GM18907 (cell line): Measurements from ENCODE around the gene HHATL.

ENCODE experiments used
- ATAC-seq: cut with Tn5 transposase; IDR thresholded peaks from one replicate; pipeline ENCODE4 v1.9.1; 2021; ENCODE audit warnings: mild to moderate bottlenecking, moderate library complexity; ENCODE audit not compliant: unreplicated experiment

The HHATL gene

DNA sequence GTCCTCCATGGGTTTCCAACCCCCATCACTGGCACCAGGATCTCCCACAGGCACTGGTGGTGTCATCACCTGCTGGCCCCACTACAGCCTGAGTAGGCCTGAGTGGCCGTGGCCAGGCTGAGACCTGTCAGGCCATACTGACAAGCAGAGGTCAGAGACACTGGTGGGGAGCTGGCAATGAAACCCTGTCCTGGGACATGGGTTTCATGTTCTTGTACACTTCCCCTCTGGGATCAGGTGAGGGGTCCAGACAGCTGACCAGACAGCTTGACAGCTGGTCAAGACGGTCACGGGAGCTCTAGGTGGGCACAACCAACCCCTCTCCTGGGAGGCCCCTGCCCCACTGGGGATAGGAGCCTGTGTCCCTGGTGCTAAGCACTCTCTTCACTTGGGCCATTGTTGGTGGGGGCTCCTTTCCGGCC is 36.0 kb downstream of the HHATL start:
- no peak for ATAC-seq

DNA sequence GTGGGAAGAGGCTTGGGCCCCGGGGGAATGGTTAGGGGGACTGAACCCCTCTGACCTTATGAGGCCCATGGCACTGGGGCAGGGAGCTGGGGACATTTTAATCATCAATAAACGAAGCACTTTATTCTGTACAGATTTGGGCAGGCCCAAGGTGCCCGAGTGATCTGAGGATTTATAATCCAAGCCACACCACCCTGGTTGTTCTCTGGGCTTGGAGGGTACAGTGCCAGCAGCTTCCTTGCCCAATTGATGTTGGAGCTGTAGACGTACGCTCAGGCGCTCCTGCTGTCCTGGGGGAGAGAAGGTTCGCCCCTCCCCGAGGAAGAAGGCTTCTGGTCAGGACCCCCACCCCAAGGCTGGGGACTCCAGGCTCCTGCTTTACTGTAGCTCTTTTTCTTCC is 36.6 kb downstream of the HHATL start:
- no peak for ATAC-seq

GRCh38 chr3:42665050-42665878 is 37.3 kb downstream of the HHATL start:
- ATAC-seq: no peak

DNA sequence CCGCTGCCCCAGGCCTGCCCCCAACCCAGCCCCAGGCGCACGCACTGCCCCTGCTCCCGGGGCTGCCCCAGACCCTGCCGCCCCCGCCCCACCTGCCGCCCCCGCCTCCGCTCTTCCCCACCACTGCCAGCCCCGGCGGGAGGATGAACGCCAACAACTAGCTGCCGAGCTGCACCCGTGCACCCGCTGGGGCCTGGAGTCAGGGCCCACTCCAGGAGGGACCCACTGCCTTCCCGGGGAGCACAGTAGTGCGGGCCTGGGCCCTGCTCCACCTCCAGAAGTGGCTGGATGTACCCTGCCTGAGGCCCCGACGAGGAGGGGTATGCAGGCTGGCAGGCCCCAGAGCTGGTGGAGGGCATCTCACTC is 38.2 kb downstream of the HHATL start:
- no peak for ATAC-seq

GRCh38 chr3:42663581-42664437 is 38.8 kb downstream of the HHATL start:
- no peak for ATAC-seq

DNA sequence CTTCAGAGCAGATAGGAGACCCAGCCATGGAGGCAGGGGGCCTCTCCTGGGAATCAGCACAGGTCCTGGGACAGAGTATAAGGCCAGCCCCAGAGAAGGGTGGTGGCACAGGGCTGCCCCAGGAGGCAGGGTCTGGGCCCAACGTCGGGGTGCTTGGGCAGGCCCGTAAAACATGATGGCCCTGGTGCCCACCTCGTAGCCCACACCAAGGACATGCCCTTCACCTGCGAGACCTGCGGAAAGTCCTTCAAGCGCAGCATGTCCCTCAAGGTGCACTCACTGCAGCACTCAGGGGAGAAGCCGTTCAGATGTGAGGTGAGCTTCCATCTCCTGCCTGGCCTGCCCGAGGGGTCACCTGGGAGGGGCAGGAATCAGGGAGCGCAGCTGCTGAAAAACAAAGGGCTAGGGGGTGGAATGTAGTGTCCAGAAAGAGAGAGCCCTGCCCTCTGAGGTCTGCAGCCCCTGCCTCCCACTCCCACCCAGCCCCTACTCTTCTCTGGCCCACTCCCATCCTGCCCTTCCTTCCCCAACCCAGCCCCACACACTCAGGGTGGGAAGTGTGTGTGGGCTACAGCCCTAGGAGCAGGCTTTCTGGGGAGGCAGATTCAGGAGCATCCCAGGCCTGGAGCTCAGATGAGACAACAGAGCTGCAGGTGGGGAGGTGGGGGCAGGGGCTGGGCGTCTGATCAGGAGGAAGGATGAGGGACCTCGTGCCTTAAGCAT is 39.6 kb downstream of the HHATL start:
- ATAC-seq: no peak

DNA sequence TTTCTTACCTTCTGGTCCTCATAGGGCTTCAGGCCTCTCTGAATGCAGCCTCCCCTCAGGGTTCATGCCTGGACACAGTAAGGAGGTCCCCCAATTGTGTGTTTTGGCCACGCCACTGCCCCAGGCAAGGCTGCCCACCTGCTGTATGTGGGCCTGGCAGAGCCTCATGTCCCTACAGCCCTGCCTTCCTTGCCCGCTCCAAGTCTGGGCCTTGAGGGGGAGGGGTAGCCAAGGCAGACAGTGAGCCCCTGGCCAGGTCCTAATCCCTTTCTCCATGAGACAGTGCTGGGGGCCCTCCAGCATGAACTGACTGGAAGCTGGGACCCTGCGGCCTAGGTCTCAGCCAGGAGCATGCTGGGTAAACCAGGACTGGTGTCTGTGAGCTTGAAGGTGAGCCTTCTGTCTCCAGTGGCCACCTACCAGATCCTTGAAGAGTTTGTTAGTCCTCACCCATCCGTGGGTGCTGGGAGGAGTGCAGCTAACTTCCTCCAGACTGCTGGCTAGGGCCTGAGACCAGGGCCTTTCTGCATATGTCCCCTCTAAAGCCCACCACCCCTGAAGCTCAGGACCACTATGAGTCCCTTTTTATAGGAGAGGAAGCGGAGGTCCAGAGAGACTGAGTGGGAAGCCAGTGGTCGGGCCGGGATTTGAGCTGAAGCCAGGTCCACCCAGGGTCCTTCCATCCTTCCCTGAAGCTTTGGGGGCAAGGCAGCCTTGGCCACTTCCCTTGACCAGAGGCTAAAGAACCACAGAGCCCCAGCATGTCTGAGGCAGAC is 40.4 kb downstream of the HHATL start:
- no peak for ATAC-seq

GRCh38 chr3:42661593-42662022 is 41.0 kb downstream of the HHATL start:
- no peak for ATAC-seq

- ATAC-seq: no peak
Observed at GRCh38 chr3:42660898-42661297, 41.7 kb downstream of the HHATL start.

DNA sequence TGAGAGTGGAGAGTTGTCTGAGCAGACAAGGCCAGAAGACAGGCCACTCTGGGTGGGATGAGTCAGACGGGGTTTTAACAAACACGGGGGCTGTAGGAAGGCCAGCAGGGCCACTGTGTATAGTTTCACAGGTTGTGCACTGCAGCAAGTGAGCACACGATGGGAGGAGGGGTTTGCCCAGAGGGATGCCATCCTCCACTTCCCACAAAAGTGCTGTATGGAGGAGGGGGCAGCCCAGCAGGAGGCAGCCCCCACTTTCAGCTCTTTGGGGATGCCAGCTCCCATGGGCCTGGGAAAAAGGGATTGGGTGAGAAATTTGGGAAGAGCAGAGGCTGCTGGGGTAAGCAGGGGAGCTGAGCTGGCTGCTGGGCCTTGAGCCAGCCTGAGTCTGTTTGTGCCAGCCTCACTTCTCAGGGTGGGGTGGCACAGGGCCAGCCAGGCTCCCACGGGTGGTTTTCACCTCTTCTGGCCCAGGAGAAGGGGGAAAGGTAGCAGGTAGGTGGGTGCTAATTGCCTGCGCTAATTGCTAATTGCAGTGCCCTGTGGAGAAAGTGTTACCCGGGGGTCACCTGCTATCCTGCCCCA is 42.4 kb downstream of the HHATL start:
- ATAC-seq: no peak

- no peak for ATAC-seq
Observed at GRCh38 chr3:42659451-42660130, 43.0 kb downstream of the HHATL start.

- no peak for ATAC-seq
Observed at GRCh38 chr3:42658771-42659390, 43.7 kb downstream of the HHATL start.

DNA sequence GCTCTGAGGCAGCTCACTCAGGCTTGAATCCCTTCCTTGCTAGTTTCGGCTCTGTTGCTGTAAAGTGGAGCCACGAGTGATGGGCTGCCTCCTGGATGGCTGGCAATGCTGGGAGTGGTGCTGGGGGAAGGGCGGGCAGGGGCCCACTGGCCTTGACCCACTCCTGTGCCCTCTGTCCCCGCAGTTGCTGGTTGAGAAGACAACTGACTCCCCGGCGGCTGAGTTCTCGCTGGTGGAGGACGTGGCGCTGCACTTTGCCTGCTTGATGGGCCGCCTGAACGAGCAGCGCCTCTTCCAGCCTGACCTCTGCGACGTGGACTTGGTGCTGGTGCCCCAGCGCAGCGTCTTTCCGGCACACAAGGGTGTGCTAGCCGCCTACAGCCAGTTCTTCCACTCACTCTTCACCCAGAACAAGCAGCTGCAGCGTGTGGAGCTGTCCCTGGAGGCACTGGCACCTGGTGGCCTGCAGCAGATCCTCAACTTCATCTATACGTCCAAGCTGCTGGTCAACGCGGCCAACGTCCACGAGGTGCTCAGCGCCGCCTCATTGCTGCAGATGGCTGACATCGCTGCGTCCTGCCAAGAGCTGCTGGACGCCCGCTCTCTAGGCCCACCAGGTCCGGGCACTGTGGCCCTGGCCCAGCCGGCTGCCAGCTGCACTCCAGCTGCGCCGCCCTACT is 44.4 kb downstream of the HHATL start:
- ATAC-seq: no peak

DNA sequence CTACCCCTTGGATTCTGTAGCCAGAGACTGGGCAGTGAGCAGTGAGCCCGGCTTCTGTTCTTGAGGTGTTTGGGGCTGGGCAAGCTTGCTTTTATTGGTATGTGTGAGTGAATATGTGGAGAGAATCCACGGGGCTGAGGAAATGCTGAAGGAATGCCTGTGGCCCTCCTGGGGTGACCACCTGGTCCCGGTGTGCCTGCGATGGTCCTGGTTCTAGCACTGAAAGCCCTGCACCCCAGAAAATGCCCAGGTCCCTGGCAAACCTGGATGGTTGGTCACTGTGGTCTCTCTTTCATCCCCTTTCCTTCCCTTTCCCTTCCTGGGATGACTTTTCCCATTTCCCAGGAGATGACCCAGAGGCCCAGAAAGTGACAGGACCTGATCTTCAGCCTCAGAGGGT is 44.9 kb downstream of the HHATL start:
- no peak for ATAC-seq

GRCh38 chr3:42656680-42657610 is 45.7 kb downstream of the HHATL start:
- ATAC-seq: no peak

DNA sequence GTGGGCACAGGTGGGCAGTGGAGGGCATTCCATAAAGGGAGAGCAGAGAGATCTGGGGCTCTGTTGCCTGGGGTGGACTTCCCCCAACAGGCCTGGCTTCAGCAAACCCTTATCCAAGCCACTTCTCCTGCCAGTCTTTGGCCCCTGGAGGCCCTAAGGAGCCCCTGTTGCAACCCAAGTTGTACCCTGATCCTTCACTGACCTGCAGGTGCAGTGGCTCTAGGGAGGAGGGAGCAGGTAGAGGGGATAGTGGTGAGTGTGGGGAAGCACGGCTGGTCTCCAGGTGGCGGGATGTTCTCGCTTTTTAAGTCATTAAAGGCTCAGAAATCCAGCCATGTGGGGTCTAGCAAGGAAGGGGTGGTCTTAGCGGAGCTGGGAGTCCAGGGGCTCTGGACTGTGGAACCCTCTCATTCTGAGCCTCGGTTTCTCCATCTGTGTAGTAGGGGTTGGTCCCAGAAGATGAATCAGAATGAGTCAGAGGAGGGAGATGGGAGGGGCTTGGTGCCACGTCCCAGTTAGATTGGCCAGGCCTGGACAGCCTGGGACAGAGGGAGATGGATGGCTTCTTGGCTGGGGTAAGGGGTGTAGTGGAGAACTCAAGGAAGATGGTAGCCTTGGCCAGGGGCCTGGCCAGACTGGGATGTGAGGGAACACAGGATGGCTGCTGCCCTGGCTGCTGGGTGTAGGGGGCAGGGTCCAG is 46.5 kb downstream of the HHATL start:
- no peak for ATAC-seq

DNA sequence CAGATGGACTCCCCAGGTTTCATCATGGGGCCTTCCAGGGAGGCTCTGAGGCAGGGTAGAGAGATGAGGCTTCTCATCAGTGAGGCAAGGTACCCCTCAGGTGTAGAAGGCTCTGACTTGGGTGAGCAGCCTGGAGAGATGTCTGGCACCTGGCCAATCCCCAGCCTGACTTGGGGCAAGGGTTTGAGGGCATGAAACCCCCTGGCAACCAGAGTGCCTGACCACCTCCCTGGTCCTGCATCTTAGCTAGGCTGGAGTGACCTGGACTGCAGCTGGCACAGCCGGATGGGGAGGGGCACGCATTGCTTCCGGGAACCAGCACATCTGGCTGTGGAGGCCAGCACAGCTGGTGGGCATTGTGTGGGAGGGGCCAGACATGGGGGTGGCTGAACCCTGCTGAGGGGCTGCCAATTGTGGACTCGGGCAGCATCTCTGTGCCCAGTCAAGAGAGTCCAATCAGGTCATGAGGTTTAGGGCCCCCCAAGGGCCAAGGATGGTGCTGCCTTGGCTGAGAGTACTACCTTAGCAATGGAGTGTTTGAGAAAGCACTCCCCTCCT is 47.2 kb downstream of the HHATL start:
- ATAC-seq: no peak
